ENCODE measurements around the gene ZSWIM9. TPM values are rescaled to one million over a fixed set of nuclear protein-coding genes. Genes with fewer than 3 reads are reported as not detected.

Gene ZSWIM9
- total RNA-seq: 1.6 and 2.8 TPM in 2 replicates

GRCh38 chr19:48169939-48170803 lies at the start of gene ZSWIM9, which contains the start of gene LIG1:
ZSWIM9 (plus strand) TSS chr19:48170680; CDS start chr19:48171803, 1,123 bp downstream.
LIG1 (minus strand) TSS chr19:48170344; CDS start chr19:48165566, 4,778 bp downstream.
- peak within 1 kb of the TSS; percentile 70 for H3K4me3 ChIP-seq (ENCODE audit: low read depth, low read length)
- DNase-seq (ENCODE audit: low read depth): peak; percentile 27
- peak; percentile 18 for TF ChIP-seq CTCF (conservative IDR thresholded peaks at IDR 0.05; ENCODE audit: low read depth, low read length)

- TF ChIP-seq CTCF (conservative IDR thresholded peaks at IDR 0.05; ENCODE audit: low read depth, low read length): no peak
- no peak overlapping the region for H3K4me3 ChIP-seq (ENCODE audit: low read depth, low read length)
- no peak for DNase-seq (ENCODE audit: low read depth)
These were observed 49.4 kb upstream of the ZSWIM9 start for GRCh38 chr19:48121066-48121465.

- no peak overlapping the region for H3K4me3 ChIP-seq (ENCODE audit: low read depth, low read length)
- DNase-seq (ENCODE audit: low read depth): no peak
- TF ChIP-seq CTCF (conservative IDR thresholded peaks at IDR 0.05; ENCODE audit: low read depth, low read length): no peak
These were observed 48.5 kb upstream of the ZSWIM9 start for GRCh38 chr19:48121909-48122371.

- DNase-seq (ENCODE audit: low read depth): no peak
- no peak overlapping the region for H3K4me3 ChIP-seq (ENCODE audit: low read depth, low read length)
- TF ChIP-seq CTCF (conservative IDR thresholded peaks at IDR 0.05; ENCODE audit: low read depth, low read length): no peak
These were observed 48.1 kb upstream of the ZSWIM9 start for GRCh38 chr19:48122421-48122820.

- TF ChIP-seq CTCF (conservative IDR thresholded peaks at IDR 0.05; ENCODE audit: low read depth, low read length): peak; percentile 5
- no peak for DNase-seq (ENCODE audit: low read depth)
- no peak overlapping the region for H3K4me3 ChIP-seq (ENCODE audit: low read depth, low read length)
These were observed 46.4 kb upstream of the ZSWIM9 start for GRCh38 chr19:48123907-48124651.

- no peak for DNase-seq (ENCODE audit: low read depth)
- no peak for TF ChIP-seq CTCF (conservative IDR thresholded peaks at IDR 0.05; ENCODE audit: low read depth, low read length)
These were observed 42.9 kb upstream of the ZSWIM9 start for GRCh38 chr19:48127561-48127960.

More at GRCh38 chr19:48127561-48127960, 42.9 kb upstream of the ZSWIM9 start:
- no peak overlapping the region for H3K4me3 ChIP-seq (ENCODE audit: low read depth, low read length)

All from epithelial cell of proximal tubule (primary cell).